H1 (cell line): ENCODE measurements around the gene ADARB2. TPM values are rescaled to one million over a fixed set of nuclear protein-coding genes. Genes with fewer than 3 reads are reported as not detected.

Source experiments
- CTCF ChIA-PET: fragments of 300-600 bp; sonication (Branson Sonifier 250); formaldehyde crosslinking; loops from one replicate; lab custom pipeline; 2021; ENCODE audit not compliant: partially characterized antibody; lab: Charles Lee
- POLR2A ChIA-PET: fragments of 300-600 bp; sonication (Branson Sonifier 250); formaldehyde crosslinking; loops from one replicate; lab custom pipeline; 2021; ENCODE audit warnings: inconsistent platforms; ENCODE audit not compliant: partially characterized antibody; lab: Charles Lee
- DNase-seq, 2 experiments: peaks; one replicate each; pipeline versions ENCODE4 v3.0.0 to v3.0.0-alpha.2; 2010 to 2022; ENCODE audit warnings: low spot score in 2 of 2, low read depth in 1 of 2, mixed read lengths in 1 of 2
- FAIRE-seq: peaks from 2 replicates; lab custom pipeline; 2011; peaks lifted over from hg19 to GRCh38; lab: Jason Lieb, UNC
- H2AFZ ChIP-seq: 2 replicates; pipeline ENCODE4 v1.8.1; 2012; ENCODE audit warnings: low read length, inconsistent platforms
- H2AK5ac ChIP-seq: 2 replicates; pipeline ENCODE4 v1.6.1; 2013; ENCODE audit warnings: low read depth, low read length
- H2BK120ac ChIP-seq: replicated peaks from 2 replicates; pipeline ENCODE3; 2013; ENCODE audit warnings: low read depth, low read length, inconsistent platforms
- H2BK12ac ChIP-seq: 2 replicates; pipeline ENCODE4 v1.6.1; 2013; ENCODE audit warnings: low read depth, low read length
- H2BK15ac ChIP-seq: 2 replicates; pipeline ENCODE4 v1.6.1; 2013; ENCODE audit warnings: low read length
- H2BK20ac ChIP-seq: 2 replicates; pipeline ENCODE4 v1.6.1; 2013; ENCODE audit warnings: low read length
- H2BK5ac ChIP-seq: 2 replicates; pipeline ENCODE4 v1.6.1; 2013; ENCODE audit warnings: low read depth, low read length
- H3K14ac ChIP-seq: 2 replicates; pipeline ENCODE4 v1.6.1; 2013; ENCODE audit warnings: inconsistent platforms; ENCODE audit not compliant: insufficient read length
- H3K18ac ChIP-seq: 2 replicates; pipeline ENCODE4 v1.6.1; 2013; ENCODE audit warnings: low read length; ENCODE audit errors: extremely low read depth
- H3K23ac ChIP-seq: 2 replicates; pipeline ENCODE4 v1.6.1; 2013; ENCODE audit warnings: inconsistent platforms; ENCODE audit not compliant: insufficient read length
- H3K23me2 ChIP-seq: 2 replicates; pipeline ENCODE4 v1.6.1; 2013; ENCODE audit warnings: low read depth, low read length
- H3K27ac ChIP-seq: 2 replicates; pipeline ENCODE4 v1.6.1; 2011; ENCODE audit warnings: low read depth, low read length, inconsistent platforms
- H3K27me3 ChIP-seq, 4 experiments: replicated peaks in 1 of 4; 1 replicate in 1 of 4; 2 replicates in 3 of 4; pipeline versions ENCODE4 v1.6.1 to v1.8.1; 2011 to 2013; ENCODE audit warnings: low read length in 3 of 4, mild to moderate bottlenecking in 3 of 4, inconsistent platforms in 2 of 4, mixed read lengths in 2 of 4, moderate library complexity in 1 of 4; ENCODE audit not compliant: control insufficient read depth in 3 of 4, insufficient read depth in 3 of 4; ENCODE audit errors: extremely low read depth in 1 of 4
- H3K36me3 ChIP-seq, 4 experiments: 2 replicates each; pipeline versions ENCODE4 v1.6.1 to v1.8.1; 2011 to 2013; ENCODE audit warnings: mild to moderate bottlenecking in 4 of 4, low read length in 3 of 4, moderate library complexity in 2 of 4, control low read depth in 1 of 4, inconsistent platforms in 1 of 4; ENCODE audit not compliant: insufficient read depth in 4 of 4, control insufficient read depth in 2 of 4
- H3K4ac ChIP-seq: replicated peaks from 2 replicates; pipeline ENCODE3; 2013; ENCODE audit warnings: low read length, low read depth, mixed read lengths, inconsistent platforms; ENCODE audit not compliant: insufficient read length
- H3K4me1 ChIP-seq, 4 experiments: replicated peaks in 1 of 4; 1 replicate in 1 of 4; 2 replicates in 3 of 4; pipeline versions ENCODE4 v1.6.1 to v1.8.1; 2011 to 2013; ENCODE audit warnings: low read length in 3 of 4, inconsistent platforms in 2 of 4, mixed read lengths in 1 of 4; ENCODE audit not compliant: insufficient read depth in 4 of 4, control insufficient read depth in 3 of 4
- H3K4me2 ChIP-seq, 2 experiments: 2 replicates each; pipeline versions ENCODE4 v1.6.1 to v1.8.1; 2011 to 2013; ENCODE audit warnings: low read depth in 2 of 2, low read length in 2 of 2, control low read depth in 1 of 2, inconsistent platforms in 1 of 2, mild to moderate bottlenecking in 1 of 2; ENCODE audit not compliant: insufficient read depth in 1 of 2
- H3K4me3 ChIP-seq, 4 experiments: fragments of 200-600, 300-600 bp in 1 of 4; sonication (generic), shearing (Covaris generic), sonication (Bioruptor Twin) in 1 of 4; 2 replicates each; pipeline versions ENCODE4 v1.5.1 to v1.8.1; 2011 to 2016; ENCODE audit warnings: low read length in 4 of 4, low read depth in 3 of 4, control low read depth in 2 of 4, inconsistent platforms in 2 of 4, mild to moderate bottlenecking in 2 of 4, mixed read lengths in 1 of 4, moderate library complexity in 1 of 4; ENCODE audit not compliant: insufficient read depth in 2 of 4; ENCODE audit errors: extremely low read depth in 1 of 4
- H3K56ac ChIP-seq: replicated peaks from 2 replicates; pipeline ENCODE3; 2013; ENCODE audit warnings: low read depth, mild to moderate bottlenecking, mixed read lengths, low read length, inconsistent platforms; ENCODE audit not compliant: insufficient read length
- H3K79me1 ChIP-seq: 2 replicates; pipeline ENCODE4 v1.6.1; 2013; ENCODE audit warnings: low read depth, low read length, control low read depth
- H3K79me2 ChIP-seq, 2 experiments: 2 replicates each; pipeline versions ENCODE4 v1.6.1 to v1.8.1; 2012 to 2013; ENCODE audit warnings: low read length in 2 of 2, mild to moderate bottlenecking in 2 of 2, inconsistent platforms in 1 of 2; ENCODE audit not compliant: insufficient read depth in 2 of 2, control insufficient read depth in 1 of 2
- H3K9ac ChIP-seq, 4 experiments: replicated peaks in 1 of 4; 1 replicate in 1 of 4; 2 replicates in 3 of 4; pipeline versions ENCODE4 v1.6.1 to v1.8.1; 2011 to 2013; ENCODE audit warnings: low read depth in 3 of 4, low read length in 3 of 4, control low read depth in 2 of 4, mild to moderate bottlenecking in 2 of 4, moderate library complexity in 2 of 4, inconsistent platforms in 1 of 4; ENCODE audit errors: extremely low read depth in 1 of 4
- H3K9me3 ChIP-seq, 2 experiments: 2 replicates each; pipeline versions ENCODE4 v1.6.1 to v1.8.1; 2012 to 2013; ENCODE audit warnings: mild to moderate bottlenecking in 2 of 2, moderate library complexity in 2 of 2, control low read depth in 1 of 2, inconsistent platforms in 1 of 2, low read depth in 1 of 2, low read length in 1 of 2, mixed read lengths in 1 of 2; ENCODE audit not compliant: insufficient read depth in 2 of 2
- H4K20me1 ChIP-seq, 2 experiments: replicated peaks in 1 of 2; 2 replicates each; pipeline versions ENCODE3 to v1.8.1; 2011 to 2013; ENCODE audit warnings: inconsistent platforms in 2 of 2, low read length in 2 of 2, mild to moderate bottlenecking in 1 of 2; ENCODE audit not compliant: insufficient read depth in 2 of 2, control insufficient read depth in 1 of 2
- H4K5ac ChIP-seq: 2 replicates; pipeline ENCODE4 v1.6.1; 2013; ENCODE audit warnings: low read length, low read depth, mixed read lengths, inconsistent platforms; ENCODE audit not compliant: insufficient read length
- H4K8ac ChIP-seq: 2 replicates; pipeline ENCODE4 v1.8.0; 2013; ENCODE audit warnings: mild to moderate bottlenecking, moderate library complexity, low read length, inconsistent platforms; ENCODE audit not compliant: insufficient read depth; ENCODE audit errors: extremely low read depth
- H4K91ac ChIP-seq: replicated peaks from 2 replicates; pipeline ENCODE3; 2013; ENCODE audit warnings: low read length, mixed read lengths, inconsistent platforms; ENCODE audit not compliant: insufficient read length
- CBX8 ChIP-seq: fragments of 300-800, 300-1000 bp; sonication (generic); IDR thresholded peaks from 2 replicates; pipeline ENCODE4 v1.7.1; 2016; ENCODE audit warnings: low read depth, low read length, borderline replicate concordance
- RFX5 ChIP-seq: IDR thresholded peaks from 2 replicates; pipeline ENCODE4 v1.6.1; 2011; ENCODE audit warnings: low read depth, low read length, improper control_type of control experiment, borderline replicate concordance
- SIRT6 ChIP-seq: IDR thresholded peaks from one replicate; pipeline ENCODE4 v1.7.1; 2012; ENCODE audit warnings: low read length, inconsistent platforms
- TEAD4 ChIP-seq: IDR thresholded peaks from 2 replicates; pipeline ENCODE4 v1.6.1; 2012; ENCODE audit warnings: low read depth, low read length, inconsistent platforms, mixed read lengths
- WGBS, 2 experiments: shearing (Covaris generic) in 1 of 2; methylation state at CpG; one replicate each; pipeline versions ENCODE4 v1.1.6 to v1.1.7; 2013 to 2015; ENCODE audit warnings: low lambda C conversion rate in 2 of 2, mixed read lengths in 2 of 2, inconsistent platforms in 1 of 2, low coverage in 1 of 2, missing lambda C conversion rate in 1 of 2; ENCODE audit not compliant: insufficient replicate concordance in 2 of 2, insufficient coverage in 1 of 2, insufficient read length in 1 of 2; ENCODE audit errors: extremely low coverage in 1 of 2, missing lambda C conversion rate in 1 of 2; 5-methylcytosine and 5-hydroxymethylcytosine counted together
- polyA plus RNA-seq, 7 experiments: library from polyadenylated mRNA; depleted of rRNA in 3 of 7; stranded (reverse) in 5 of 7; unstranded in 2 of 7; fragments of >200 nt in 5 of 7; fragments of 200-250 nt in 2 of 7; gene quantifications; 1 replicate in 5 of 7; 2 replicates in 1 of 7; 4 replicates in 1 of 7; pipeline versions ENCODE4 v1.2.1 to v1.2.3, GENCODE V29; 2011 to 2013; ENCODE audit warnings: missing spikeins in 2 of 7, mixed read lengths in 2 of 7
- total RNA-seq: library from RNA; stranded (reverse); fragmentation: NEBNext Ultra II Directional; extraction: Animal tissue kit (Norgen Biotek cat#: 25700); gene quantifications from 2 replicates; pipeline ENCODE4 v1.2.1, GENCODE V29; 2021

The ADARB2 gene
- total and polyA plus RNA-seq, 2 of the 8 experiments (the other 6 are each of a cell fraction or from before 2014, with no cell fraction given), result 2.2 to 2.8 TPM

DNA sequence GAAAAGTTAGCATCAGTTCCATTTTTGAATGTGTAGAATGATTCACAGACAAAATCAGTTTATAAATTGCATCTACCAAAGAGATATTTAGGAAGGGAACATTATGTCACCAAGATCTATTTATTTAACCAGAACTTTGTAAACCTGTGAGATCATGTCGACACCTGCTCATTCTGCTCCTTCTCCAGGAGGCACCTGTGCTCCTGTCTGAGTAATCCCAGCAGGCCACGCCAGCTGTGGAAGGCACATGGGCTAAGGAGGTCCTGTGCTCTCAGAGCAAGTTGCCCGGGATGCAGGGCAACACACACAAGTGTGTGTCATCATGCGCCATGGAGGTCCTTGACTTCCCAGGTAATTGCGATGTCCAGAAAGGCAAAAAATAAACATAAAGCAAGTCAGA is 45.5 kb upstream of the ADARB2 start:
- no peak overlapping the region for H2BK5ac ChIP-seq
- no peaks in the 10 kb centered on the region for H3K79me1 ChIP-seq
- no peak overlapping the region for H2BK20ac ChIP-seq
- H2BK120ac ChIP-seq, result no peak overlapping the region
- no peak for FAIRE-seq
- no peak overlapping the region for H3K27ac ChIP-seq
- H3K14ac ChIP-seq, result no peak overlapping the region
- no peak overlapping the region for H3K4ac ChIP-seq
- peaks cover 14 to 19% of the 10 kb centered on the region in 2 experiments for H3K9me3 ChIP-seq
- no peak overlapping the region for H3K4me2 ChIP-seq
- H4K8ac ChIP-seq, result no peak overlapping the region
- POLR2A ChIA-PET, result no interaction called here
- DNase-seq, result no peak
- H3K79me2 ChIP-seq, result no peaks in the 10 kb centered on the region
- no peak overlapping the region for H3K9ac ChIP-seq
- peaks cover 0 to 6% (median 2%) of the 10 kb centered on the region in 4 experiments; a peak in 3 of 7 replicates for H3K4me1 ChIP-seq
- CTCF ChIA-PET, result no interaction called here
- H2AFZ ChIP-seq, result no peak overlapping the region
- H3K27me3 ChIP-seq, result no peaks in the 10 kb centered on the region
- no peak overlapping the region for H3K4me3 ChIP-seq
- no peak overlapping the region for H3K18ac ChIP-seq
- no peaks in the 10 kb centered on the region for H3K23me2 ChIP-seq
- H4K91ac ChIP-seq, result no peak overlapping the region
- no peak overlapping the region for H3K56ac ChIP-seq
- H2BK15ac ChIP-seq, result no peak overlapping the region
- no peak overlapping the region for H2AK5ac ChIP-seq
- WGBS, 2 experiments, result 95% methylated on average over 5 of the region's 5 CpGs; no CpG with 5 or more reads in 1 of the 2 experiments
- H3K23ac ChIP-seq, result no peak overlapping the region
- no peak overlapping the region for H4K5ac ChIP-seq
- no peak overlapping the region; the same call in 1 of the 2 replicates for H2BK12ac ChIP-seq
- no peaks in the 10 kb centered on the region for H4K20me1 ChIP-seq
- peaks cover 0 to 5% (median 0%) of the 10 kb centered on the region in 4 experiments; a peak in 2 of 8 replicates for H3K36me3 ChIP-seq
- TF ChIP-seq SIRT6 (no peak), RFX5 (no peak), TEAD4 (no peak), CBX8 (no peak)
